A172 (cell line): Measurements from ENCODE around the gene DLD. TPM values are rescaled to one million over a fixed set of nuclear protein-coding genes. Genes with fewer than 3 reads are reported as not detected.
A peak's percentile ranks its signal among the peaks of the same experiment; 100 is the strongest.
"Not testable (repeated sequence)": the region's sequence is repeated elsewhere in the genome, so short reads cannot be mapped to it uniquely, and the experiment has no call there.

Experiments
- DNase-seq: peaks from one replicate; pipeline ENCODE4 v3.0.0-alpha.2; 2015; ENCODE audit warnings: low spot score
- total RNA-seq: library from RNA; depleted of rRNA; stranded (reverse); fragments of >200 nt; shearing (Covaris generic); gene quantifications from 2 replicates; pipeline ENCODE4 v1.2.3, GENCODE V29; 2014

Gene DLD
- total RNA-seq, 1 experiment from 2014 or later = 363 TPM

- no peak for DNase-seq
Observed at GRCh38 chr7:107917763-107918651, 27.0 kb downstream of the DLD start.

- no peak for DNase-seq
Observed at GRCh38 chr7:107918948-107919347, 28.0 kb downstream of the DLD start.

- no peak for DNase-seq
Observed at GRCh38 chr7:107920048-107920772, 29.2 kb downstream of the DLD start.

- not testable (repeated sequence) for DNase-seq
Observed at GRCh38 chr7:107921826-107922225, 30.8 kb downstream of the DLD start.

- DNase-seq = no peak
Observed at GRCh38 chr7:107922886-107923285, 31.9 kb downstream of the DLD start.

GRCh38 chr7:107924841-107925504 is 34.0 kb downstream of the DLD start:
- DNase-seq = no peak

- no peak for DNase-seq
Observed at GRCh38 chr7:107926481-107926880, 35.5 kb downstream of the DLD start.

GRCh38 chr7:107931740-107932515 is 40.9 kb downstream of the DLD start:
- no peak for DNase-seq

GRCh38 chr7:107932805-107933204 is 41.8 kb downstream of the DLD start:
- no peak for DNase-seq

- no peak for DNase-seq
Observed at GRCh38 chr7:107933386-107934013, 42.5 kb downstream of the DLD start.

- no peak for DNase-seq
Observed at GRCh38 chr7:107934991-107935770, 44.2 kb downstream of the DLD start.

- DNase-seq = no peak
Observed at GRCh38 chr7:107936312-107936711, 45.3 kb downstream of the DLD start.

- DNase-seq = no peak
Observed at GRCh38 chr7:107937531-107937930, 46.5 kb downstream of the DLD start.

GRCh38 chr7:107938456-107939250 is 47.7 kb downstream of the DLD start:
- DNase-seq = no peak

GRCh38 chr7:107939573-107940489 is 48.8 kb downstream of the DLD start:
- DNase-seq = peak; percentile 91

GRCh38 chr7:107940951-107941350 is 50.0 kb downstream of the DLD start:
- DNase-seq = no peak

- no peak for DNase-seq
Observed at GRCh38 chr7:107943018-107943417, 52.0 kb downstream of the DLD start.

- no peak for DNase-seq
Observed at GRCh38 chr7:107944411-107945169, 53.6 kb downstream of the DLD start.
